Caco-2 (cell line): Measurements from ENCODE around the gene MRAP. TPM values are rescaled to one million over a fixed set of nuclear protein-coding genes. Genes with fewer than 3 reads are reported as not detected.

Experiments
- BruUV-seq: library from RNA; stranded (reverse); fragments of 400-500 nt; replicated peaks from 2 replicates; lab custom pipeline; 2021; lab: Mats Ljungman, UMichigan
- CTCF ChIA-PET: fragments of 300-600 bp; sonication (Branson Sonifier 250); formaldehyde crosslinking; loops from one replicate; lab custom pipeline; 2022; ENCODE audit warnings: antibody characterized with exemption; lab: Charles Lee
- POLR2A ChIA-PET: fragments of 300-600 bp; sonication (Branson Sonifier 250); formaldehyde crosslinking; loops from one replicate; lab custom pipeline; 2022; ENCODE audit warnings: antibody characterized with exemption; lab: Charles Lee
- DNase-seq, 2 experiments: peaks; one replicate each; pipeline versions ENCODE4 v3.0.0 to v3.0.0-alpha.2; 2020 to 2022
- H3K27me3 ChIP-seq: replicated peaks from 2 replicates; pipeline ENCODE4 v1.6.0; 2011; ENCODE audit warnings: low read length; ENCODE audit not compliant: control insufficient read depth, insufficient read depth
- H3K36me3 ChIP-seq: 2 replicates; pipeline ENCODE4 v1.5.1; 2011; ENCODE audit warnings: low read length; ENCODE audit not compliant: control insufficient read depth, insufficient read depth
- H3K4me1 ChIP-seq: fragments of 250-450 bp; sonication (Bioruptor Pico); 2 replicates; pipeline ENCODE4 v1.5.1; 2020; ENCODE audit warnings: mild to moderate bottlenecking
- H3K4me3 ChIP-seq: 2 replicates; pipeline ENCODE4 v1.5.1; 2011; ENCODE audit warnings: low read depth, mild to moderate bottlenecking, control low read depth, low read length
- H3K9me3 ChIP-seq: fragments of 250-450 bp; sonication (Bioruptor Pico); 2 replicates; pipeline ENCODE4 v1.5.1; 2020; ENCODE audit warnings: mild to moderate bottlenecking, moderate library complexity
- H3K27ac Mint-ChIP-seq: one replicate; pipeline ENCODE4 v1.8.0; 2022; ENCODE audit warnings: mixed read lengths; ENCODE audit not compliant: unreplicated experiment
- H3K27me3 Mint-ChIP-seq: one replicate; pipeline ENCODE4 v1.8.0; 2022; ENCODE audit warnings: mixed read lengths; ENCODE audit not compliant: insufficient read depth, unreplicated experiment
- H3K36me3 Mint-ChIP-seq: one replicate; pipeline ENCODE4 v1.8.0; 2022; ENCODE audit warnings: mild to moderate bottlenecking, mixed read lengths; ENCODE audit not compliant: insufficient read depth, unreplicated experiment
- H3K4me1 Mint-ChIP-seq: one replicate; pipeline ENCODE4 v1.8.0; 2022; ENCODE audit warnings: low read depth, mixed read lengths; ENCODE audit not compliant: unreplicated experiment
- H3K4me3 Mint-ChIP-seq: one replicate; pipeline ENCODE4 v1.8.0; 2022; ENCODE audit warnings: mild to moderate bottlenecking, moderate library complexity, mixed read lengths; ENCODE audit not compliant: unreplicated experiment
- H3K9me3 Mint-ChIP-seq: one replicate; pipeline ENCODE4 v1.8.0; 2022; ENCODE audit warnings: mixed read lengths; ENCODE audit not compliant: unreplicated experiment
- intact Hi-C: fragments of 100-400 bp; cut with micrococcal nuclease; formaldehyde crosslinking; loops from one replicate; pipeline ENCODE4 v1.10.0; 2022; ENCODE audit not compliant: unreplicated experiment
- total RNA-seq: library from RNA; stranded (reverse); gene quantifications from 2 replicates; pipeline ENCODE4 v1.2.3, GENCODE V29; 2022
- TF ChIP-seq, protein P1 (sequence below), 2 experiments: fragments of 200-600 bp in 1 of 2; IDR thresholded peaks; 1 replicate in 1 of 2; 2 replicates in 1 of 2; pipeline versions ENCODE4 v1.5.1 to v1.8.0; 2011 to 2022; ENCODE audit warnings: antibody characterized with exemption in 1 of 2, control low read depth in 1 of 2, inconsistent platforms in 1 of 2, low read depth in 1 of 2, low read length in 1 of 2, mild to moderate bottlenecking in 1 of 2, moderate library complexity in 1 of 2; ENCODE audit not compliant: insufficient read depth in 1 of 2, severe bottlenecking in 1 of 2, unreplicated experiment in 1 of 2

The MRAP gene
- total RNA-seq, 1 experiment from 2014 or later, result not detected

DNA sequence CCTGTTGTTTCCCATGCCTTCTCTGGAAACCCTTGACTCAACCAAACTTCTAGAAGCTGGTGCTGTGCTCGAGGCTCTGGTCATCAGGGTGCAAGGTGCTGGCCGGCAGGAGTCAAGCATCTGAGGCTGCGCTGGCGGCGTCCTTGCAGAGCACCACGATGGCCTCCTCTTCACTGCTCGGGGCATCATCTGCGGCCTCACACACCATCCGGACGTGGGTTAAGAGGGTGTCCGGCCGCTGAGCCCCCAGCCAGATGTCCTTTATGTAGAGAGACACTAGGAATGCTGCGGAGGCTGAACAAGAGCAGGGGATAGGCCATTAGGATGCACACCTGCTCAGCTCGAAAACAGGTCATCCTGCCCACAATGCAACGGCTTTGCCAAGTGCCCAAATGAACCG, 16.2 kb downstream of the MRAP start:
- Mint-ChIP-seq H3K4me3 (no peak overlapping the region), H3K36me3 (peaks cover 38% of the 10 kb centered on the region), H3K27ac (no peak overlapping the region), H3K4me1 (no peaks in the 10 kb centered on the region), H3K27me3 (no peaks in the 10 kb centered on the region), H3K9me3 (no peaks in the 10 kb centered on the region)
- Histone ChIP-seq H3K27me3 (no peaks in the 10 kb centered on the region), H3K4me1 (no peaks in the 10 kb centered on the region), H3K9me3 (no peaks in the 10 kb centered on the region), H3K4me3 (no peak overlapping the region), H3K36me3 (no peaks in the 10 kb centered on the region; the same call in 1 of the 2 replicates)
- POLR2A ChIA-PET, result no interaction called here
- TF ChIP-seq, protein P1, sequence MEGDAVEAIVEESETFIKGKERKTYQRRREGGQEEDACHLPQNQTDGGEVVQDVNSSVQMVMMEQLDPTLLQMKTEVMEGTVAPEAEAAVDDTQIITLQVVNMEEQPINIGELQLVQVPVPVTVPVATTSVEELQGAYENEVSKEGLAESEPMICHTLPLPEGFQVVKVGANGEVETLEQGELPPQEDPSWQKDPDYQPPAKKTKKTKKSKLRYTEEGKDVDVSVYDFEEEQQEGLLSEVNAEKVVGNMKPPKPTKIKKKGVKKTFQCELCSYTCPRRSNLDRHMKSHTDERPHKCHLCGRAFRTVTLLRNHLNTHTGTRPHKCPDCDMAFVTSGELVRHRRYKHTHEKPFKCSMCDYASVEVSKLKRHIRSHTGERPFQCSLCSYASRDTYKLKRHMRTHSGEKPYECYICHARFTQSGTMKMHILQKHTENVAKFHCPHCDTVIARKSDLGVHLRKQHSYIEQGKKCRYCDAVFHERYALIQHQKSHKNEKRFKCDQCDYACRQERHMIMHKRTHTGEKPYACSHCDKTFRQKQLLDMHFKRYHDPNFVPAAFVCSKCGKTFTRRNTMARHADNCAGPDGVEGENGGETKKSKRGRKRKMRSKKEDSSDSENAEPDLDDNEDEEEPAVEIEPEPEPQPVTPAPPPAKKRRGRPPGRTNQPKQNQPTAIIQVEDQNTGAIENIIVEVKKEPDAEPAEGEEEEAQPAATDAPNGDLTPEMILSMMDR (IDR thresholded peaks at IDR 0.05; ENCODE audit: insufficient read depth in 1 of 2, low read depth in 1 of 2, low read length in 1 of 2, severe bottlenecking in 1 of 2, unreplicated experiment in 1 of 2), result no peak
- CTCF ChIA-PET, result no interaction called here
- intact Hi-C loops, result no loop called here
- BruUV-seq, result no TSS peak
- DNase-seq, result no peak

DNA sequence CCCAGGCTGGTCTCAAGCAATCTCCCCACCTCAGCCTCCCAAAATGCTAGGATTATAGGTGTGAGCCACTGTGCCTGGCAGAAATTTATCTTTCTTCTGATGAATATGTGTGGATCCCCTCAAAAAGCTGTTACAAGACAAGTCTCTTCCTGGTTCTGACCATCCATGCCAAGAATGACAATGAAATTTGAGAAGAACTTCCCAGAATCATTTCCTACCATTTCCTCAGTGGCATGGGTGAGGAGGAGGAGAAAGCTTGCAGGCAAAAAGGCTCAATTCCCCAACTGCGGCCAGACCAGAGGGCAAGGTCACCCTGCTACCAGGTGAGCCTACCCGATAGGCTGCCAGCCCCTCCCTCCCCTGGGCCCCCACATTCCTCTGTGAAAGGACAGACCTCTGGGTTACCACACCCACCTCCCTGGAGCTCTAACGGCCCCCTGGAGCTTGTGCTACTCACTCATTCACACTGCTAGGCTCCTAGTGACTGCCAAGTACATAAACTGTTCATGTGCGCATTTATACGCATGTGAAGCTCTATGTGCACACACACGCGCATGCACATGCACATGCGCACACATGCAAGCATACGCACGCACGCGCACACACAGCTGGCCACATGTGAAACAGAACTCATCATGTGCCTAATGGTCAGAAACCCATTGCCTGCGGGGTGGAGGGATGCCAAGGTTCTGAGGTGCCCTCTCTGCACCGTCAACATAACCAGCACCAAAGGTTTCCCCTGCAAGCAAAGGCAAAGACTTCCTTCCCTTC, 17.0 kb downstream of the MRAP start:
- no TSS peak for BruUV-seq
- H3K4me1 ChIP-seq, result no peaks in the 10 kb centered on the region
- H3K4me3 Mint-ChIP-seq, result no peak overlapping the region
- H3K4me1 Mint-ChIP-seq, result no peaks in the 10 kb centered on the region
- no peak overlapping the region for H3K27ac Mint-ChIP-seq
- H3K36me3 ChIP-seq, result no peaks in the 10 kb centered on the region; the same call in 1 of the 2 replicates
- no peaks in the 10 kb centered on the region for H3K9me3 ChIP-seq
- H3K4me3 ChIP-seq, result no peak overlapping the region
- ChIA-PET POLR2A (no interaction called here), CTCF (no interaction called here)
- TF ChIP-seq, protein P1 (IDR thresholded peaks at IDR 0.05; ENCODE audit: insufficient read depth in 1 of 2, low read depth in 1 of 2, low read length in 1 of 2, severe bottlenecking in 1 of 2, unreplicated experiment in 1 of 2), result no peak
- intact Hi-C loops, result no loop called here
- H3K9me3 Mint-ChIP-seq, result no peaks in the 10 kb centered on the region
- no peak for DNase-seq
- peaks cover 47% of the 10 kb centered on the region for H3K36me3 Mint-ChIP-seq
- no peaks in the 10 kb centered on the region for H3K27me3 Mint-ChIP-seq
- H3K27me3 ChIP-seq, result no peaks in the 10 kb centered on the region

DNA sequence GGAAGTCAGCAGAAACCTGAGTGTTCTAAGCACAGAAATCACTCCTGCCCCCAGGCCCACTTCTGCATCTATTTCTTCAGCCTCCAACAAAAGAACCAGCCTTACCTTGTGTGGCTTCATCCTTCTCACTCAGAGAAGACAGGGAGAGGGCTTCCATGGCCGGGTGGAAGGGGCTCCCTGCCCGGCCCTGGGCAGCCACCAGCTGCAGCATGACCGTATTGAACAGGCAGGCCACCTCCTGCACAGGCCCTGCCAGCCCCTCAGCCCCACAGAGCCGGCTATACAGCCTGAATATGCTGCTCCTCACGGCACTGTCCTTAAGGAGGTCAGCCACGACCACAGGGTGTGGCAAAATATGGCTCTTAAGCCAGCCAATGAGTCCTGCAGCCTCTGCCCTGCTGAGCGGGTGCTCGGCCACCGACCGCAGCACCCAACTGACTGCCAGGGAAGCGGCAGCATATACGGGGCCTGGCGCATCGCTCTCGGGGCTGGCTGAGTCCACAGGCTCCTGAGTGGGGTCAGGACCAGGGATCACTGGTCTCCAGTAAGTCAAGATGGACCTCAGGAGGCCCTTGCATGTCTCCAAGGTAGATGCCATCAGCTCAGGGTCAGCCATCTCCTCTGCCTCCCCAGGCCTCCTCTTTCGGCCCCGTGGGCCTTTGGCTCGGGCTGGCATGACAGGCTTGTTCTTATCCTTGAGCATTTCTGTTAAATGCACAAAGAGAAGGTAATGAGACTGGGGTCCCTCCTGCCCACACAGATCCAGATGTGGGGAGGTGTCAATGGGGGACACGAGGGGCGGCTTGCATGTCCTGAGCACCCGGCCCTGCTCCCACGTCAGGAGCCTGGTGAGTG, 17.9 kb downstream of the MRAP start:
- no peak overlapping the region for H3K4me3 ChIP-seq
- H3K4me1 ChIP-seq, result no peaks in the 10 kb centered on the region
- H3K9me3 Mint-ChIP-seq, result no peaks in the 10 kb centered on the region
- H3K9me3 ChIP-seq, result no peaks in the 10 kb centered on the region
- ChIA-PET POLR2A (no interaction called here), CTCF (no interaction called here)
- H3K27ac Mint-ChIP-seq, result no peak overlapping the region
- intact Hi-C loops, result no loop called here
- no peaks in the 10 kb centered on the region; the same call in none of the 2 replicates for H3K36me3 ChIP-seq
- TF ChIP-seq, protein P1 (IDR thresholded peaks at IDR 0.05; ENCODE audit: insufficient read depth in 1 of 2, low read depth in 1 of 2, low read length in 1 of 2, severe bottlenecking in 1 of 2, unreplicated experiment in 1 of 2), result no peak
- no peak for DNase-seq
- H3K27me3 Mint-ChIP-seq, result no peaks in the 10 kb centered on the region
- no peaks in the 10 kb centered on the region for H3K27me3 ChIP-seq
- no peaks in the 10 kb centered on the region for H3K4me1 Mint-ChIP-seq
- H3K36me3 Mint-ChIP-seq, result peaks cover 56% of the 10 kb centered on the region
- no peak overlapping the region for H3K4me3 Mint-ChIP-seq
- BruUV-seq, result no TSS peak
